ENCODE results near the gene PLAAT2. TPM values are rescaled to one million over a fixed set of nuclear protein-coding genes. Genes with fewer than 3 reads are reported as not detected.

PLAAT2 gene
- total and polyA plus RNA-seq, 2 of the 13 experiments (the other 11 are each of a cell fraction or from before 2014, with no cell fraction given): 0.22 TPM; not detected in 1

- TF ChIP-seq HNF1B (CRISPR knock-in tag; IDR thresholded peaks at IDR 0.05) (no peak), TFAP4 (IDR thresholded peaks at IDR 0.05; ENCODE audit: borderline replicate concordance, low read depth) (0 out of 2 replicates have a peak, but pooled peaks have one; percentile 11), ZNF749 (CRISPR knock-in tag; IDR thresholded peaks at IDR 0.05; ENCODE audit: borderline replicate concordance) (no peak), KDM5A (IDR thresholded peaks at IDR 0.05; ENCODE audit: borderline replicate concordance, low read length) (no peak), ZNF672 (CRISPR knock-in tag; IDR thresholded peaks at IDR 0.05) (no peak), ZNF20 (CRISPR knock-in tag; IDR thresholded peaks at IDR 0.05) (no peak), ZKSCAN8 (CRISPR knock-in tag; IDR thresholded peaks at IDR 0.05; ENCODE audit: borderline replicate concordance) (0 out of 2 replicates have a peak, but pooled peaks have one; percentile 68), NR2F1 (CRISPR knock-in tag; IDR thresholded peaks at IDR 0.05) (peak; percentile 48; a peak in 3 of 4 replicates), ZNF503 (CRISPR knock-in tag; IDR thresholded peaks at IDR 0.05) (no peak), ZNF841 (CRISPR knock-in tag; IDR thresholded peaks at IDR 0.05; ENCODE audit: borderline replicate concordance) (no peak), AHDC1 (CRISPR knock-in tag; IDR thresholded peaks at IDR 0.05; ENCODE audit: borderline replicate concordance) (peak; percentile 22; the same call in 1 of the 2 replicates), ZBTB34 (CRISPR knock-in tag; IDR thresholded peaks at IDR 0.05) (no peak), ZBTB7B (CRISPR knock-in tag; IDR thresholded peaks at IDR 0.05) (no peak), ZNF569 (CRISPR knock-in tag; IDR thresholded peaks at IDR 0.05; ENCODE audit: borderline replicate concordance) (no peak), ZNF276 (CRISPR knock-in tag; IDR thresholded peaks at IDR 0.05; ENCODE audit: low read depth) (no peak), TCF7 (IDR thresholded peaks at IDR 0.05; ENCODE audit: low read depth) (0 out of 2 replicates have a peak, but pooled peaks have one; percentile 8)
Measured at GRCh38 chr11:63603180-63603518, 40.0 kb upstream of the PLAAT2 start (continued).
